CD4-positive, alpha-beta T cell treated with Interleukin-17A for 4 hours (primary cell): Measurements from ENCODE around the gene EML4.
"Not testable (repeated sequence)": the region's sequence is repeated elsewhere in the genome, so short reads cannot be mapped to it uniquely, and the experiment has no call there.

ENCODE experiments used
- DNase-seq: peaks from one replicate; pipeline ENCODE4 v3.0.0-alpha.2; 2020; ENCODE audit warnings: mixed read lengths

The EML4 gene

GRCh38 chr2:42314892-42315468 is 145.8 kb downstream of the EML4 start:
- DNase-seq: no peak

GRCh38 chr2:42315844-42316470 is 146.8 kb downstream of the EML4 start:
- no peak for DNase-seq

- no peak for DNase-seq
These were observed 147.8 kb downstream of the EML4 start for GRCh38 chr2:42316910-42317309.

GRCh38 chr2:42317486-42317885 is 148.3 kb downstream of the EML4 start:
- DNase-seq: no peak

GRCh38 chr2:42317945-42318344 is 148.8 kb downstream of the EML4 start:
- no peak for DNase-seq

- no peak for DNase-seq
These were observed 150.1 kb downstream of the EML4 start for GRCh38 chr2:42319265-42319664.

- DNase-seq: no peak
These were observed 152.4 kb downstream of the EML4 start for GRCh38 chr2:42321452-42322064.

- DNase-seq: no peak
These were observed 155.1 kb downstream of the EML4 start for GRCh38 chr2:42324244-42324643.

- DNase-seq: no peak
These were observed 155.8 kb downstream of the EML4 start for GRCh38 chr2:42324949-42325348.

- DNase-seq: no peak
These were observed 156.5 kb downstream of the EML4 start for GRCh38 chr2:42325609-42326008.

GRCh38 chr2:42327125-42327524 is 158.0 kb downstream of the EML4 start:
- no peak for DNase-seq

GRCh38 chr2:42328148-42328833 is 159.1 kb downstream of the EML4 start:
- no peak for DNase-seq

GRCh38 chr2:42328923-42329322 is 159.8 kb downstream of the EML4 start:
- no peak for DNase-seq

GRCh38 chr2:42329736-42330135 is 160.6 kb downstream of the EML4 start:
- no peak for DNase-seq

- DNase-seq: no peak
These were observed 162.6 kb downstream of the EML4 start for GRCh38 chr2:42331569-42332284.

GRCh38 chr2:42332575-42332974 is 163.4 kb downstream of the EML4 start:
- no peak for DNase-seq

- no peak for DNase-seq
These were observed 164.4 kb downstream of the EML4 start for GRCh38 chr2:42333579-42333978.

GRCh38 chr2:42334220-42334619 is 165.1 kb downstream of the EML4 start:
- DNase-seq: no peak

GRCh38 chr2:42334865-42335264 is 165.7 kb downstream of the EML4 start:
- not testable (repeated sequence) for DNase-seq

- no peak for DNase-seq
These were observed 166.5 kb downstream of the EML4 start for GRCh38 chr2:42335514-42336104.

- DNase-seq: no peak
These were observed 167.3 kb downstream of the EML4 start for GRCh38 chr2:42336361-42336965.

- no peak for DNase-seq
These were observed 168.2 kb downstream of the EML4 start for GRCh38 chr2:42337356-42337820.
